Measurements from ENCODE around the gene ITSN1. TPM values are rescaled to one million over a fixed set of nuclear protein-coding genes. Genes with fewer than 3 reads are reported as not detected.

The ITSN1 gene
- total RNA-seq, 1 donor from 2014 or later, result 68.2 TPM

DNA sequence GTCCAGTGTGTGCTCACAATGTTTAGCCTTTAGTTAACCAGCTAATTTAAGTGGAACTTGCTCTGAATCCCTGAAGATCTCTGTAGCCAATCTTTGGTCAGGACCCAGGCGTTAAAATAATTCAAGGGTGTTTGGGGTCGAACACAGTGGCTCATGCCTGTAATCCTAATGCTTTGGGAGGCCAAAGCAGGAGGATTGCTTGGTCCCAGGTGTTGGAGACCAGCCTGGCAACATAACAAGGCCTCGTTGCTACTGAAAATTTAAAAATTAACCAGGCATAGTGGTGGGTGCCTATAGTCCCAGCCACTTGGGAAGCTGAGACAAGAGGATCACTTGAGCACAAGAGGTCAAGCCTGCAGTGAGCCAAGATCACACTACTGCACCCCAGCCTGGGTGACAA, 94.3 kb downstream of the ITSN1 start:
- Mint-ChIP-seq H3K27ac (ENCODE audit: unreplicated experiment) (no peak overlapping the region), H3K36me3 (ENCODE audit: low read depth, unreplicated experiment) (peaks cover 4% of the 10 kb centered on the region), H3K4me1 (ENCODE audit: unreplicated experiment) (peaks cover 13% of the 10 kb centered on the region), H3K4me3 (ENCODE audit: unreplicated experiment) (no peak overlapping the region), H3K9me3 (ENCODE audit: unreplicated experiment) (no peaks in the 10 kb centered on the region), H3K27me3 (ENCODE audit: unreplicated experiment) (peaks cover 2% of the 10 kb centered on the region)
- DNase-seq (ENCODE audit: low spot score), result no peak
- TF ChIP-seq, protein P1, sequence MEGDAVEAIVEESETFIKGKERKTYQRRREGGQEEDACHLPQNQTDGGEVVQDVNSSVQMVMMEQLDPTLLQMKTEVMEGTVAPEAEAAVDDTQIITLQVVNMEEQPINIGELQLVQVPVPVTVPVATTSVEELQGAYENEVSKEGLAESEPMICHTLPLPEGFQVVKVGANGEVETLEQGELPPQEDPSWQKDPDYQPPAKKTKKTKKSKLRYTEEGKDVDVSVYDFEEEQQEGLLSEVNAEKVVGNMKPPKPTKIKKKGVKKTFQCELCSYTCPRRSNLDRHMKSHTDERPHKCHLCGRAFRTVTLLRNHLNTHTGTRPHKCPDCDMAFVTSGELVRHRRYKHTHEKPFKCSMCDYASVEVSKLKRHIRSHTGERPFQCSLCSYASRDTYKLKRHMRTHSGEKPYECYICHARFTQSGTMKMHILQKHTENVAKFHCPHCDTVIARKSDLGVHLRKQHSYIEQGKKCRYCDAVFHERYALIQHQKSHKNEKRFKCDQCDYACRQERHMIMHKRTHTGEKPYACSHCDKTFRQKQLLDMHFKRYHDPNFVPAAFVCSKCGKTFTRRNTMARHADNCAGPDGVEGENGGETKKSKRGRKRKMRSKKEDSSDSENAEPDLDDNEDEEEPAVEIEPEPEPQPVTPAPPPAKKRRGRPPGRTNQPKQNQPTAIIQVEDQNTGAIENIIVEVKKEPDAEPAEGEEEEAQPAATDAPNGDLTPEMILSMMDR (IDR thresholded peaks at IDR 0.05; ENCODE audit: unreplicated experiment), result no peak

DNA sequence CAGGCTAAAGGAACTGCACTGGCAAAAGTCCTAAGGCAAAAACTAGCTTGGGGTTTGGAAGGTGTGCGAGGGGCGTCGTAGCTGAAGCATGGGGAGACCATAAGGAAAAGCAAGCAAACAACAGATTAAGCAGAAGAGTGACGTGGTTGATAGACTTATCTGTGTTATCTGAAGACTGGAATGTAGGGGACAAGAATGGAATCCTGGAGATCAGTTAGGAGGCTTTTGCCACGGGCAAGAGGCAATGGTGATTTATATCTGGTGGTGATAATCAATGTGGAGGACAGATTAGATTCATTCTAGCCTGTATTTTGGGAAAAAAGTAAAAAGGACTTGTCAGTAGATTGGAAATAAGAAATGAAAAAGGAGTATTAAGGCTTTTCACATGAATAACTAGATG, 97.4 kb downstream of the ITSN1 start:
- no peak for DNase-seq (ENCODE audit: low spot score)
- Mint-ChIP-seq H3K4me3 (ENCODE audit: unreplicated experiment) (no peak overlapping the region), H3K9me3 (ENCODE audit: unreplicated experiment) (no peaks in the 10 kb centered on the region), H3K27ac (ENCODE audit: unreplicated experiment) (no peak overlapping the region), H3K36me3 (ENCODE audit: low read depth, unreplicated experiment) (peaks cover 7% of the 10 kb centered on the region), H3K27me3 (ENCODE audit: unreplicated experiment) (no peaks in the 10 kb centered on the region), H3K4me1 (ENCODE audit: unreplicated experiment) (peaks cover 4% of the 10 kb centered on the region)
- TF ChIP-seq, protein P1 (IDR thresholded peaks at IDR 0.05; ENCODE audit: unreplicated experiment), result no peak

DNA sequence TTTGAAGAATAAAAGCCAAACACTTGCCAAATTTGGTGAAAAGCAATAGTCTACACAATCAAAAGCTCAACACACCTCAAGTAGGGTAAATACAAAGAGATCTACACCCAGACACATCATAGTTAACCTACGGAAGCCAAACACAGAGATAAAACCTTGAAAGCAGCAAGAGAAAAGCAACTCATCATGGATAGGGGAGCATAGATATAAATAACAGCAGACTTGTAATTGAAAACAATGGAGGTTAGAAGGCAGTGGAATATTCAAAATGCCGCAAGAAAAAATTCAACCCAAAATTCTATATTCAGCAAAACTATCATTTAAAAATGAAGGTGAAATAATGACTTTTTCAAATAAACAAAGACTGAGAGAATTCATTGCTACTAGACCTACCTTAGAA, 105.1 kb downstream of the ITSN1 start:
- TF ChIP-seq, protein P1 (IDR thresholded peaks at IDR 0.05; ENCODE audit: unreplicated experiment), result no peak
- Mint-ChIP-seq H3K4me1 (ENCODE audit: unreplicated experiment) (no peaks in the 10 kb centered on the region), H3K27ac (ENCODE audit: unreplicated experiment) (no peak overlapping the region), H3K9me3 (ENCODE audit: unreplicated experiment) (no peaks in the 10 kb centered on the region), H3K4me3 (ENCODE audit: unreplicated experiment) (no peak overlapping the region), H3K27me3 (ENCODE audit: unreplicated experiment) (no peaks in the 10 kb centered on the region), H3K36me3 (ENCODE audit: low read depth, unreplicated experiment) (peaks cover 30% of the 10 kb centered on the region)
- no peak for DNase-seq (ENCODE audit: low spot score)

DNA sequence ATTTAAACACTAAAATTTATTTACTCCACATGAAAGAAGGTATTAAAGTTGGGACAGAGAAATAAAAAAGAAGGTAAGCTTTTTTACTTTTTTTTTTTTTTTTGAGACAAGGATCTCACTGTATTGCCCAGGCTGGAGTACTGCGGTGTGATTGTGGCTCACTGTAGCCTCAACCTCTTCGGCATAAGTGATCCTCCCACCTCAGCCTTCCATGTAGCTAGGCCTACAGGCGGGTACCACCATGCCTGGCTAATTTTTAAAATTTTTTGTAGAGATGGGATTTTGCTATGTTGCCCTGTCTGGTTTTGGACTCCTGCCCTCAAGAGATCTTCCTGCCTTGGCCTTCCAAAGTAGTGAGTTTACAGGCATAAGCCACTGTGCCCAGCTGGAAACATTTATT, 106.6 kb downstream of the ITSN1 start:
- Mint-ChIP-seq H3K27ac (ENCODE audit: unreplicated experiment) (no peak overlapping the region), H3K4me1 (ENCODE audit: unreplicated experiment) (no peaks in the 10 kb centered on the region), H3K27me3 (ENCODE audit: unreplicated experiment) (no peaks in the 10 kb centered on the region), H3K9me3 (ENCODE audit: unreplicated experiment) (no peaks in the 10 kb centered on the region), H3K4me3 (ENCODE audit: unreplicated experiment) (no peak overlapping the region), H3K36me3 (ENCODE audit: low read depth, unreplicated experiment) (peaks cover 27% of the 10 kb centered on the region)
- DNase-seq (ENCODE audit: low spot score), result no peak
- TF ChIP-seq, protein P1 (IDR thresholded peaks at IDR 0.05; ENCODE audit: unreplicated experiment), result no peak

DNA sequence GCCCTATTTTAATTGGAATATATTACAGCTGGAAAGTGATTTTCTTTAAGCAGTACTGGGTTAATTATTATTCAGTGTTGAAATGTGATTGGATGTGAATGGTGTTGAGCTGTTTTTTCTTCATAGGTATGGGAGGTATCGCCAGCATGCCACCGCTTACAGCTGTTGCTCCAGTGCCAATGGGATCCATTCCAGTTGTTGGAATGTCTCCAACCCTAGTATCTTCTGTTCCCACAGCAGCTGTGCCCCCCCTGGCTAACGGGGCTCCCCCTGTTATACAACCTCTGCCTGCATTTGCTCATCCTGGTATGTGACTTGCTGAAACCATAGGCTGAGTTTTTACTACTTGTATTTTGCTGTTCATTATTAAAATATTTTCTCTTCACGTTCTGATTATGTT, 107.7 kb downstream of the ITSN1 start:
- Mint-ChIP-seq H3K9me3 (ENCODE audit: unreplicated experiment) (no peaks in the 10 kb centered on the region), H3K27ac (ENCODE audit: unreplicated experiment) (no peak overlapping the region), H3K4me1 (ENCODE audit: unreplicated experiment) (no peaks in the 10 kb centered on the region), H3K27me3 (ENCODE audit: unreplicated experiment) (no peaks in the 10 kb centered on the region), H3K4me3 (ENCODE audit: unreplicated experiment) (no peak overlapping the region), H3K36me3 (ENCODE audit: low read depth, unreplicated experiment) (peaks cover 24% of the 10 kb centered on the region)
- no peak for DNase-seq (ENCODE audit: low spot score)
- TF ChIP-seq, protein P1 (IDR thresholded peaks at IDR 0.05; ENCODE audit: unreplicated experiment), result no peak
